Caco-2 (cell line): ENCODE measurements around the gene GPR162. TPM values are rescaled to one million over a fixed set of nuclear protein-coding genes. Genes with fewer than 3 reads are reported as not detected.

Experiments used
- BruUV-seq: library from RNA; stranded (reverse); fragments of 400-500 nt; replicated peaks from 2 replicates; lab custom pipeline; 2021; lab: Mats Ljungman, UMichigan
- CTCF ChIA-PET: fragments of 300-600 bp; sonication (Branson Sonifier 250); formaldehyde crosslinking; loops from one replicate; lab custom pipeline; 2022; ENCODE audit warnings: antibody characterized with exemption; lab: Charles Lee
- POLR2A ChIA-PET: fragments of 300-600 bp; sonication (Branson Sonifier 250); formaldehyde crosslinking; loops from one replicate; lab custom pipeline; 2022; ENCODE audit warnings: antibody characterized with exemption; lab: Charles Lee
- DNase-seq, 2 experiments: peaks; one replicate each; pipeline versions ENCODE4 v3.0.0 to v3.0.0-alpha.2; 2020 to 2022
- H3K27me3 ChIP-seq: replicated peaks from 2 replicates; pipeline ENCODE4 v1.6.0; 2011; ENCODE audit warnings: low read length; ENCODE audit not compliant: control insufficient read depth, insufficient read depth
- H3K36me3 ChIP-seq: 2 replicates; pipeline ENCODE4 v1.5.1; 2011; ENCODE audit warnings: low read length; ENCODE audit not compliant: control insufficient read depth, insufficient read depth
- H3K4me1 ChIP-seq: fragments of 250-450 bp; sonication (Bioruptor Pico); 2 replicates; pipeline ENCODE4 v1.5.1; 2020; ENCODE audit warnings: mild to moderate bottlenecking
- H3K4me3 ChIP-seq: 2 replicates; pipeline ENCODE4 v1.5.1; 2011; ENCODE audit warnings: low read depth, mild to moderate bottlenecking, control low read depth, low read length
- H3K9me3 ChIP-seq: fragments of 250-450 bp; sonication (Bioruptor Pico); 2 replicates; pipeline ENCODE4 v1.5.1; 2020; ENCODE audit warnings: mild to moderate bottlenecking, moderate library complexity
- H3K27ac Mint-ChIP-seq: one replicate; pipeline ENCODE4 v1.8.0; 2022; ENCODE audit warnings: mixed read lengths; ENCODE audit not compliant: unreplicated experiment
- H3K27me3 Mint-ChIP-seq: one replicate; pipeline ENCODE4 v1.8.0; 2022; ENCODE audit warnings: mixed read lengths; ENCODE audit not compliant: insufficient read depth, unreplicated experiment
- H3K36me3 Mint-ChIP-seq: one replicate; pipeline ENCODE4 v1.8.0; 2022; ENCODE audit warnings: mild to moderate bottlenecking, mixed read lengths; ENCODE audit not compliant: insufficient read depth, unreplicated experiment
- H3K4me1 Mint-ChIP-seq: one replicate; pipeline ENCODE4 v1.8.0; 2022; ENCODE audit warnings: low read depth, mixed read lengths; ENCODE audit not compliant: unreplicated experiment
- H3K4me3 Mint-ChIP-seq: one replicate; pipeline ENCODE4 v1.8.0; 2022; ENCODE audit warnings: mild to moderate bottlenecking, moderate library complexity, mixed read lengths; ENCODE audit not compliant: unreplicated experiment
- H3K9me3 Mint-ChIP-seq: one replicate; pipeline ENCODE4 v1.8.0; 2022; ENCODE audit warnings: mixed read lengths; ENCODE audit not compliant: unreplicated experiment
- CTCF ChIP-seq, 2 experiments: fragments of 200-600 bp in 1 of 2; IDR thresholded peaks; 1 replicate in 1 of 2; 2 replicates in 1 of 2; pipeline versions ENCODE4 v1.5.1 to v1.8.0; 2011 to 2022; ENCODE audit warnings: antibody characterized with exemption in 1 of 2, control low read depth in 1 of 2, inconsistent platforms in 1 of 2, low read depth in 1 of 2, low read length in 1 of 2, mild to moderate bottlenecking in 1 of 2, moderate library complexity in 1 of 2; ENCODE audit not compliant: insufficient read depth in 1 of 2, severe bottlenecking in 1 of 2, unreplicated experiment in 1 of 2
- intact Hi-C: fragments of 100-400 bp; cut with micrococcal nuclease; formaldehyde crosslinking; loops from one replicate; pipeline ENCODE4 v1.10.0; 2022; ENCODE audit not compliant: unreplicated experiment
- total RNA-seq: library from RNA; stranded (reverse); gene quantifications from 2 replicates; pipeline ENCODE4 v1.2.3, GENCODE V29; 2022

The GPR162 gene
- total RNA-seq, 1 experiment from 2014 or later: 1.2 TPM

DNA sequence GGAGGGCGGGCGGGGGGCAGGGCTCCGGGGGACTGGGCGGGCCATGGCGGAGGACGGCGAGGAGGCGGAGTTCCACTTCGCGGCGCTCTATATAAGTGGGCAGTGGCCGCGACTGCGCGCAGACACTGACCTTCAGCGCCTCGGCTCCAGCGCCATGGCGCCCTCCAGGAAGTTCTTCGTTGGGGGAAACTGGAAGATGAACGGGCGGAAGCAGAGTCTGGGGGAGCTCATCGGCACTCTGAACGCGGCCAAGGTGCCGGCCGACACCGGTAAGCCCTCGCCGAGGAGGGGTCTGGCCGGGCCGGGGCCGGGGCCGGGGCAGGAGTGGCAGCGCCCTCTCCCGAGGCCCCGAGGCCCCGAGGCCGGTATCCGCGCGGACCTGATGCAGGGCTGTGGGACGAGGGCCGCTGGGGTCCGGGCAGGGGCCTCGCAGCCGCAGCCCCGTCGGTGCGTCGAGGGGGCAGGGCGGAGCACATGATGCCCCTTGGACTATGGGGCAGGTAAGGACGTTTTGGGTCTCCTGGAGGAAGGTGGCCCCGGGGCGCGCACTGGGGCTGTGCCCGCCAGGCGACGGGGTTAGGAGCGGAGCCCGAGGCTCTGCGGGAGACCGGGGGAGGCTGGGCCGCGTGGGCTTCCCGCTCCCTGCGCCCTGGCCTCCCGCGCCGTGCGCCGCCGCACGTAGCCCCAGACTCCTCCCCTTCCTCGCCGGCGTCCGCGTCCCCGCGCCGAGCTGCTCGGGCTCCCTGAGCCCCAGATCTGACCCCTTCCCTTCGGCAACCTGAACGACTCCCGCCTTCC lies 46.0 kb downstream of the GPR162 start, which contains the start of gene TPI1:
Gene TPI1 (plus strand): TSS at position 119 of the 798 bp plus-strand sequence. CDS start 36 bp downstream, at position 155.
- Mint-ChIP-seq H3K9me3 (no peaks in the 10 kb centered on the region), H3K4me3 (peak within 1 kb of the TSS; percentile 95), H3K27me3 (no peaks in the 10 kb centered on the region), H3K4me1 (peaks cover 47% of the 10 kb centered on the region), H3K36me3 (peaks cover 99% of the 10 kb centered on the region), H3K27ac (peak within 1 kb of the TSS; percentile 94)
- Histone ChIP-seq H3K4me1 (peaks cover 31% of the 10 kb centered on the region), H3K9me3 (no peaks in the 10 kb centered on the region), H3K36me3 (peaks cover 18% of the 10 kb centered on the region), H3K4me3 (peak within 1 kb of the TSS; percentile 97), H3K27me3 (no peaks in the 10 kb centered on the region)
- ChIA-PET POLR2A (interaction anchor here (0.7 to 5.4 kb wide), 9 partner anchors 15 to 178 kb away, joined by 3 to 102 read pairs (median 5); partner anchors contain the start of genes CDCA3, COPS7A, RNU7-1 and USP5), CTCF (interaction anchor here (0.5 to 4.2 kb wide), 9 partner anchors 15 to 525 kb away, joined by 3 to 68 read pairs (median 5); partner anchors contain the start of genes ATN1, CDCA3, TNFRSF1A and USP5)
- BruUV-seq: no TSS peak
- intact Hi-C loops: loop anchor here (2.0 kb wide), 2 partner anchors 57 to 75 kb away; partner anchors contain the start of gene RNU7-1
- TF ChIP-seq CTCF (IDR thresholded peaks at IDR 0.05; ENCODE audit: insufficient read depth in 1 of 2, low read depth in 1 of 2, low read length in 1 of 2, severe bottlenecking in 1 of 2, unreplicated experiment in 1 of 2): no peak
- peak; percentile 88 to 92 for DNase-seq

- peaks cover 14% of the 10 kb centered on the region for H3K36me3 ChIP-seq
- H3K4me3 ChIP-seq: peak overlapping the region; percentile 97
- intact Hi-C loops: loop anchor here (1.0 to 2.0 kb wide), 5 partner anchors 16 to 74 kb away; partner anchors contain the start of genes RNU7-1 and USP5
- Mint-ChIP-seq H3K27ac (peak overlapping the region; percentile 94), H3K27me3 (no peaks in the 10 kb centered on the region), H3K36me3 (peaks cover 99% of the 10 kb centered on the region), H3K4me1 (peaks cover 47% of the 10 kb centered on the region), H3K4me3 (peak overlapping the region; percentile 95), H3K9me3 (no peaks in the 10 kb centered on the region)
- no TSS peak for BruUV-seq
- H3K4me1 ChIP-seq: peaks cover 31% of the 10 kb centered on the region
- H3K9me3 ChIP-seq: no peaks in the 10 kb centered on the region
- no peaks in the 10 kb centered on the region for H3K27me3 ChIP-seq
- CTCF ChIA-PET: interaction anchor here (0.6 to 4.2 kb wide), 16 partner anchors 16 to 150 kb away, joined by 3 to 68 read pairs (median 8); partner anchors contain the start of genes C12orf57, CDCA3, LPCAT3 and LRRC23
- POLR2A ChIA-PET: interaction anchor here (0.8 to 5.4 kb wide), 10 partner anchors 16 to 179 kb away, joined by 3 to 102 read pairs (median 10); partner anchors contain the start of genes C12orf57, CDCA3, COPS7A and RNU7-1
- TF ChIP-seq CTCF (IDR thresholded peaks at IDR 0.05; ENCODE audit: insufficient read depth in 1 of 2, low read depth in 1 of 2, low read length in 1 of 2, severe bottlenecking in 1 of 2, unreplicated experiment in 1 of 2): no peak
- no peak for DNase-seq
Measured at GRCh38 chr12:6868211-6869048, 46.8 kb downstream of the GPR162 start.
